DMS153 treated with DMSO at 0.1 percent for 48 hours (cell line): ENCODE measurements around the gene CABP1.
"Not testable (repeated sequence)": the region's sequence is repeated elsewhere in the genome, so short reads cannot be mapped to it uniquely, and the experiment has no call there.

Experiments
- DNase-seq: peaks from one replicate; lab custom pipeline; 2025; ENCODE audit not compliant: unreplicated experiment; lab: John Stamatoyannopoulos, UW

CABP1 gene

DNA sequence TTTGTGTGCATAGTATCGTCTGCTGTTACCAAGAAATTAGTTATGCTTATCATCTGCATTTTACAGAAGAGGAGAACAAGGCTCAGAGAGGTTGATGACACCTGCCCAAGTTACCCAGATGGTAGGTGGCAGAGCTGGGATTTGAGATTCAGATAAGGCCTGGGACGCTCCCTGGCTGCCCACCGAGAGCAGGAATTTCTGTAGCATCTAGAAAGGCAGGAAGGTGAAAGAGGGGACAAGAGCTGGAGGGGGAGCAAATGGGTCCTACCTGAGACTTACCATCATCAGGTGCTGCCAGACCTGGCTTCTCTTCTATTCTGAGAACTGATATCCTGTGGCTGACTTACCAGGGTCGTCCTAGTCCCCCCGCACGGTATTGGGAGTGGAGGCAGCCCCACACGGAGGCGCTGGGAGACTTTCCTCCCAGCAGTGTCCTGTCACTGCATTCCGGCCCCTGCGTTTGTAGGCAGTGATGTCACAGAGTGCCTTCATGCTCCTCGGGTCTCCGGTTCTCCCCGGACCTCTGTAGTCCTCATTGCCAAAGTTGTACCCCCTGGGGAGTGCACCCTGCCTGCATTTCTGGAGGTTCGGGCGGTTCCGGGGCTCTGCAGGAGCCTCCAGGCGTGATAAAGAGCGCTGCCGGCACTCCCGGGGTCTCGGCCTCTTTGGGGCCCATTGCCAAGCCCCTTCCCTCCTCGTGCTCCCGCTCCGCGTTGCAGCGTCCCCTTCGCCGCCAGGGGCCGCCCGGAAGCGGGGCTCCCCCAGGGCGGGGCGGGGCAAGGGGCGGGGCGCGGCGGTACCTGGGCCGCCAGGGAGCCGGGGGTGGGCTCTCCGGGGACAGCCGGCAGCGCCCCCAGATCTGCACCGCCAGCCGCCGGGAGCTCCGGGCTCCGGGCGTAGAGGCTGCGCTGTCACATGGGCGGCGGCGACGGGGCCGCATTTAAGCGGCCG, at the start of gene CABP1:
Gene CABP1 (plus strand): TSS at position 856 of the 951 bp plus-strand sequence. CDS start 60 bp downstream, at position 916.
- no peak for DNase-seq

DNA sequence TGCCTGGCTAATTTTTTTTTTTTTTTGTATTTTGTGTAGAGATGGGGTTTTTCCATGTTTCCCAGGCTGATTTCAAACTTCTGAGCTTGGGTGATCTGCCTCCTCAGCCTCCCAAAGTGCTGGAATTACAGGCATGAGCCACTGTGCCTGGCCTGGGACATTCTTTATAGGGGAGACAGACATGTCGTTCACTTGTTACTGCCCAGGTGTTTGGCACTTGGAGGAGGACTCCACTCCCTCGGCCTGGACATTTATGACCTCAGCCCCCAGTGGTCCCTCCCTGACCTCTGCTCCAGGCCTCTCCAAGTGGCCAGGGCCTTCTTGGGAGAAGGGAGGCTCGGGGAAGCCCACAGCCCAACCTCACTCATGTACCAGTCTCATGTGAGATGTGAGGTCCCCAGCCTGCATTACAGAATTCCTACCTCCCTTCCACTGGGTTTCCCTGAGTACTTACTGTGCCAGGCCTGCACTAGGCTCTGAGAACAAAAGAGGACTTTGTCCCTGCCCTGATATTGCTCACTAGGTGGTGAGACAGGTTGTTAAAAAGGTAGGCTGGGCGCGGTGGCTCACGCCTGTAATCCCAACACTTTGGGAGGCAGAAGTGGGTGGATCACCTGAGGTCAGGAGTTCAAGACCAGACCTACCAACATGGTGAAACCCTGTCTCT, 49.6 kb upstream of the CABP1 start:
- DNase-seq, result no peak

DNA sequence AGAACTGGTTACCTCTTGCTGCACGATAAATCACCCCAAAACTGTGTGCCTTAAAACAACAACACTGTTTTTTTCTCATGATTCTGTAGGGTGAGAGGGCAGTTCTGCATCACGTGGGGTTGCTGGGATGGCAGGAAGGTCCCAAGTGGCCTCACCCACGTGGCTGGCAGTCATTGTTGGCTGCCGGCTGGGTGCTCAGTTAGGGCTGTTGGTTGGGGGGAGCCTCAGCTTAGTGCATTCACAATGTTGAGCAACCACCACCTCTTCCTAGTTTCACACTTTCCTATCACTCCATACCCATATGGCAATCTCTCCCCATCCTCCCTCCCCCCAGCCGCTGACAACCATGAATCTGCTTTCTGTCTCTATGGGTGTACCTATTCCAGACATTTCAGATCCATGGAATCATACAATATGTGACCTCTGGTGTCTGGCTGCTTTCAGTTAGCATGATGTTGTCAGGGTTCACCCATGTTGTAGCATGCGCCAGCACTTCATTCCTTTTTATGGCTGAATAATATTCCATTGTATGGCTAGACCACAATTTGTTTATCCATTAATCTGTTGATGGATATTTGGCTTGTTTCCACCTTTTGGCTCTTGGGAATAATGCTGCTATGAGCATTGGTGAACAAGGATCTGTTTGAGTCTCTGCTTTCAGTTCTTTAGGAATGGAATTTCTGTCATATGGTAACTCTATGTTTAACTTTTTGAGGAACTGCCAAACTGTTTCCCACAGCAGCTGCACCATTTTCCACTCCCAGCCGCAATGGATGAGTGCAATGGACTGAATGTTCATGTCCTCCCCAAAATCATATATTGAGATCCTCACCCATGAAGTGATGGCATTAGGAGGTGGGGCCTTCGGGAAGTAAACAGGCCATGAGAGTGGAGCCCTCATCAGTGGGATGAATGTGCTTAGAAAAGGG, 48.0 kb upstream of the CABP1 start:
- DNase-seq, result no peak

DNA sequence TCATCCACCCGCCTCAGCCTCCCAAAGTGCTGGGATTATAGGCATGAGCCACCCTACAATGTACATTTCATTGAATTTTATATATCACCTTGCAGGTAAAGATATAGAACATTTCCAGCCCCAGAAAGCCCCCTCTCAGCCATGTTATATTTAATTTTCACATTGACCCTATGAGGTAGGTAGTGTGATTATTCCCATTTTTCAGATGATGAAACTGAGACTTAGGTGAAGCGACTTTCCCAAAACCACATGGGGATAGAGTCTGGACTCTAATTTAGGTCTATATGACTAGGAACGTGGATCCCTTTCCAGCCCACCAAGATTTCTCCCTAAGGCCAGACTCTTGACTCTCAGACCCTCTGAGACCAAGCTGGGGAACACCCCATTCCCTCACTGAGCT, 43.5 kb upstream of the CABP1 start:
- no peak for DNase-seq

DNA sequence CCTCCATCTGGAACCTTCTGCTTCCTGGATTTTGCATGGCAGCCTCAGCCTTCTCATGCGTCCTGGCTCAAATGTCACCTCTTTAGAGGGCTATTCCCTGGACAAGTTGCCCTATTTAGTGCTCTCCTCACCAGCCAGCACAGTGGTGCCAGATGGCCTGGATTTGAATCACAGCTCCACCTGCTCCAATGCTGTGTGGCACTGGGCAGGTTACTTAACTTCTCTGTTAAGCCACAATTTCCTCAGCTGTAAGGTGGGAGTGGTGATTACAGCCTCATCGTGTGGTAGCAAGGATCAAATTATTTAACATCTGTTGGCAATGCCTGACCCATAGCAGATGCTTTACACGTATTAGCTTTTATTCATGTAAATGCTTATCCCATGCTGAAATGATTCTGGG, 42.6 kb upstream of the CABP1 start:
- no peak for DNase-seq

DNA sequence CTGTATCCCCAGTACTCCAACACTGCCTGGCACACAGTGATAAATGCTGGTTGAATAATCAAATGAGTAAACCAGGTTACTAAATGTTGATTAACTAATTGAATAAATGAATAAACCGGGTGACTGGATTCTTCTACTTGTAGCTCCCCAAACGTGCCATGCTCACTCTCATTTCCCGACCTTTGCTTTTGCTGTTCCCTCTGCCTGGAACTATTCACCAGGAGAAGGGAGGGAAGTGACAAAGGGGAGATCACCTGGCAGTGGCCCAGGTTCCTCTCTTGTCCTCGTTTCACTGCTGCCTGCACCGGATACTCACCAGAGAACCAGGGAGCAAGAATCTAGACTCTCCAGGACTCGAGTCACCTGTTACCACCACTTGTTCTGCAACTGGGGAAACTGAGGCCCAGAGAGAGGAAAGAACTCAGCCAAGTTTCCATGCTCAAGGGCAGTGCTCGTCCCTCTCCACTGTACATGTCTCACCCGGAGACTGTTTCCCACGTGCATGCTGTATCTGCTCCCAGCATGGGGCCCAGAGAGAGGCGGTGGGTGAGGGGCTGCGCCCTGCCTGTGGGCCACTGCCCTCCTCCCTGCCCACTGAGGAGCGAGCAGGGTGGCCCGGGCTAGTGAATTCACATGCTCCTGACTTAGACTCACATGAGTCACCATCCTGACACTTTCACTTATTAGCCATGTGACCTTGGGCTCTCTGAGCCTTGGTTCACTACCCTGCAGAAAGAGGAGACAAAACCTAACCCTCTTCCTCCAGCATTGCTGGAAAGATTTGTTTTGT, 41.6 kb upstream of the CABP1 start:
- no peak for DNase-seq

DNA sequence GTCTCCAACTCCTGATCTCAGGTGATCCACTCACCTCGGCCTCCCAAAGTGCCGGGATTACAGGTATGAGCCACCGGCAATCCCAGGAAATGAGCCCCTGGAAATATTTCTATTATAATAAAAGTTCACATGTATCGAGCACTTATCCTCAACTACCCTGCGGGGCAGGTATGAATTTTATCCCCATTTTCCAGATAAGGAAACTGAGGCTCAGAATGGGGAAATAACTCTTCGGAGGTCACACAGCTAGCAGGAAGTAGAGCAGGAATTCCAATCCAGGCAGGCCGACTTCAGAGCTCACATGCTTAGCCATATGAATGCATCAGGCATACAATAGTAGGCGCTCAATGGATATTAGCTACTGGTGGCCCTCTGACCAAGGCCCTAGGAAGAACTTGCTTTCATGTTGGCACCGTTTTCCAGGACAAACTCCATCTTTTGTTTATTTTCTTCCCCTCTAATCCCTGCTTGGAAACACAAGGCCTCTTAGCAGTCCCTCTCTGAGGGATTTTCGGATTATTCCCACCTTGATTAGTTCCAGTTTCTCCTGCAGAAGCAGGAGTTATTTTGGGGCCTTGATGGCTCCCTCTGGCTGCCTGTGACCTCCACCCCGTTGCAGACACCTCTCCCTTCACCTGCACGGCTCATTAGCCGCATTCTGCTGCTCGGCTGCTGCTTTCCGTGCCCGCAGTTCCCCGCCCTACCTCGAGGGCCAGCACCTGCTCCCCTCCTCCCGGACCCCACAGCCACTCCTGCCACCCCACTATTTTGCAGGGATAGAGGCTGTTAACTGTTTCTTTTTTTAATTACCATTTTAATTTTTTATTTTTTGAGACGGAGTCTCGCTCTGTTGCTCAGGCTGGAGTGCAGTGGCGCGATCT, 40.5 kb upstream of the CABP1 start:
- DNase-seq, result no peak

DNA sequence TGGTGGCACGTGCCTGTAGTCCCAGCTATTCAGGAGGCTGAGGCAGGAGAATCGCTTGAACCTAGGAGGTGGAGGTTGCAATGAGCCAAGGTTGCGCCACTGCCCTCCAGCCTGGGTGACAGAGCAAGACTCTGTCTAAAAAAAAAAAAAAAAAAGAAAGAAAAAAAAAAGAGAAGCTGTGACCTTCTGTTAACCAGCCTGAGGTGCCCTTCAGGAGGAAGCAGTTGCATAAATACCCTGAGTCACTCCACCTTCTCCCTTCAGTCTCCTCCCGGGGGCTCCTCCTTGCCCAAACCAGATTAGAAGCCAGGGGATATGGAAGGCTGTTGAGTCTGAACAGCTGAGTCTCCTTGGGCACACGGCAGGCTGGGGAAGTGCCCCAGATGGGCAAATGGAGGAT, 38.0 kb upstream of the CABP1 start:
- DNase-seq, result not testable (repeated sequence)

DNA sequence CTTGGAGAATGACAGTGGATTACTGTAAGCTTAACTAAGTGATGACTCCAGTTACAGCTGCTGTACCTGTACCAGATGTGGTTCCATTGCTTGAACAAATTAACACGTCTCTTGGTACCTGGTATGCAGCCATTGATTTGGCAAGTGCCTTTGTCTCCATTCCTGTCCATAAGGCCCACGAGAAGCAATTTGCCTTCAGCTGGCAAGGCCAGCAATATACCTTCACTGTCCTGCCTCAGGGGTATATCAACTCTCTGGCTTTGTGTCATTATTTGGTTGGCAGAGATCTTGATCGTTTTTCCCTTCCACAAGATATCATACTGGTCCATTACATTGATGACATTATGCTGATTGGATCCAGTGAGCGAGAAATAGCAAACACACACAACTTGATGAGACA, 29.9 kb upstream of the CABP1 start:
- DNase-seq, result no peak

DNA sequence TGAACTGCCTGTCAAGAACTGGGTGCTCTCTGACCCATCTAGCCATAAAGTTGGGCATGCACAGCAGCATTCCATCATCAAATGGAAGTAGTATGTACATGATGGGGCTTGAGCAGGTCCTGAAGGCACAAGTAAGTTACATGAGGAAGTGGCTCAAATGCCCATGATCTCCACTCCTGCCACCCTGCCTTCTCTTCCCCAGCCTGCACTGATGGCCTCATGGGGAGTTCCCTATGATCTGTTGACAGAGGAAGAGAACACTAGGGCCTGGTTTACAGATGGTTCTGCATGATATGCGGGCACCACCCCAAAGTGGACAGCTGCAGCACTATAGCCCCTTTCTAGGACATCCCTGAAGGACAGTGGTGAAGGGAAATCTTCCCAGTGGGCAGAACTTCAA, 28.9 kb upstream of the CABP1 start:
- DNase-seq, result not testable (repeated sequence)

DNA sequence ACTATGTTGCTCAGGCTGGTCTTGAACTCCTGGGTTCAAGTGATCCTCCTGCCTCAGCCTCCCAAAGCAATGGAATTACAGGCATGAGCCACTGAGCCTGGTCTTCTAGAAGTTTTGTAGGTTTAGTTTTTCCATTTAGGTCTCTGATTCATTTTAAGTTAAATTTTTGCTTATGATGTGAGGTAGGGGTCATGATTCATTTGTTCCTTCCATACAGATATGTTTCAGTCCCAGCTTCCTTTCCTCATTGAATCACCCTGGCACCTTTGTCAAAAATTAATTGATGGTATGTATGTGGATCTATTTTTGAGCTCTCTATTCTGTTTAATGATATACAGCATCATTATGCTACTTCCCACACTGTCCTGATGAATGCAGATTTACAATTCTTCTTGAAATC, 25.6 kb upstream of the CABP1 start:
- DNase-seq, result no peak

DNA sequence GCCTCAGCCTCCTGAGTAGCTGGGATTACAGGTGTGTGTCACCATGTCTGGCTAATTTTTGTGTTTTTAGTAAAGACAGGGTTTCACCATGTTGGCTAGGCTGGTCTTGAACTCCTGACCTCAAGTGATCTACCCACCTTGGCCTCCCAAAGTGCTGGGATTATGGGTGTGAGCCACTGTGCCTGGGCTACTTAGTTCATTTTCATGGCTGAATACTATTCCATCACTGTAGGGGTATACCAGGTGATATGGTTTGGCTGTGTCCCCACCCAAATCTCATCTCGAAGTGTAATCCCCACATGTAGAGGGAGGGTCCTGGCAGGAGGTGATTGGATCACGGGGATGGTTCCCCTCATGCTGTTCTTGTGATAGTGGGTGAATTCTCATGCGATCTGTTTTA, 23.2 kb upstream of the CABP1 start:
- not testable (repeated sequence) for DNase-seq

DNA sequence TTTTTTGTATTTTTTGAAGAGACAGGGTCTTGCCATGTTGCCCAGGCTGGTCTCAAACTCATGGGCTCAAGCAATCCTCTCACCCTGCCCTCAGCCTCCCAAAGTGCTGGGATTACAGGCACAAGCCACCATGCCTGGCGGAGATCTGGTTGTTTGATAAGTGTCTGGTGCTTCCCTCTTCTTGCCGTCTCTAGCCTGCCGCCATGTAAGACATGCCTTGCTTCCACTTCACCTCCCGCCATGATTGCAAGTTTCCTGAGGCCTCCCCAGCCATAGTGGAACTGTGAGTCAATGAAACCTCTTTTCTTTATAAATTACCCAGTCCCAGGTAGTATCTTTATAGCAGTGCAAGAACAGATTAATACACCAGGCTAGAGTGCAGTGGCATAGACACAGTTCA, 22.7 kb upstream of the CABP1 start:
- not testable (repeated sequence) for DNase-seq

DNA sequence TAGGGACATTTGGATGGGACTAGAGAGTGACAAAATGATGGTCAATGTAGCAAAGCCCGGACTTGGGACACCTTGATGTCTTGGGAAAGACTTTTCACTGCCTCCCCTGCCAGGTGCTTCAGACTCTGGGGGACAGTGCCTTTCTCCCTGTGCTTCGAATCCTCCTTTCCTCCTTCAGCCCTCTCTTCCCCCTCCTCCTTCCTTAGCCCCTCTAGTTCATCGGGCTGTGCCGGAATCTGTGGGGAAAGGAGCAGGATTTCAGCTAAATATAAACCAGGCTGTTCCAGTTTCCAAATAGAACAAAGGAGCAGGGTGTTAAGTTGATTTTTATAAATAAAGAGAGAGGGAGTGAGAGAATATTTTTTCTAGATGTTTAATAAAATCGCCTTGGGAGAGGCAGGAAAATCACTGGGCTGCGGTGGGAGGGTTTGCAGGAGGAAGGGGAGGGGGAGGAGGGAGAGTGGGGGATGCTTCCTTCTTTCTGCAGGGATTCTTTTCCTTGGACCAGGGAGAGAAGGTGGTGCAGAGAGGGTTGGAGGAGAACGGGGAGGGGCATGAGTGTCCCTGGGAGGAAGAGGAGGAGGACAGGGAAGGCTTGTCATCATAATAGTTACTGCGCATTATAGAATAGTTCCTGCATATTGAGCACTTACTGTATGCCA, 21.3 kb upstream of the CABP1 start:
- no peak for DNase-seq

DNA sequence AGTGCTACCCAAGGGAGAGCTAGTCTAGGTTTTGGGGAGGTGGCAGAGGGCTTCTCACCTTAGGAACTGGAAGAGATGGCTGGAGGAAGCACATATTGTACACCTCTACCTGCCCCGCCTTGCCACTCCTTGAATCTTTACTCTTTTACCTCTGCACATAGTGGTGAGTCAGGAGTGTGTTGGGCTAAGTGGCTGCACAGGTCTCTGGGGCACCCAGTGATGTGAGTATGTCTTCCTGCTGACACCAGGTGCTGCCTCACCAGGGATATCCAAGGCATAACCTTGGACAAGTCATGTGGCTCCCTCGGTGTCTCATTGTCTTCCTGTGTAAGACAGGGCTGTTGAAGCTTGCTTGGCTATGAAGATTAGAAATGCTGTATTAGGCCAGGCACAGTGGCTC, 19.8 kb upstream of the CABP1 start:
- DNase-seq, result no peak

DNA sequence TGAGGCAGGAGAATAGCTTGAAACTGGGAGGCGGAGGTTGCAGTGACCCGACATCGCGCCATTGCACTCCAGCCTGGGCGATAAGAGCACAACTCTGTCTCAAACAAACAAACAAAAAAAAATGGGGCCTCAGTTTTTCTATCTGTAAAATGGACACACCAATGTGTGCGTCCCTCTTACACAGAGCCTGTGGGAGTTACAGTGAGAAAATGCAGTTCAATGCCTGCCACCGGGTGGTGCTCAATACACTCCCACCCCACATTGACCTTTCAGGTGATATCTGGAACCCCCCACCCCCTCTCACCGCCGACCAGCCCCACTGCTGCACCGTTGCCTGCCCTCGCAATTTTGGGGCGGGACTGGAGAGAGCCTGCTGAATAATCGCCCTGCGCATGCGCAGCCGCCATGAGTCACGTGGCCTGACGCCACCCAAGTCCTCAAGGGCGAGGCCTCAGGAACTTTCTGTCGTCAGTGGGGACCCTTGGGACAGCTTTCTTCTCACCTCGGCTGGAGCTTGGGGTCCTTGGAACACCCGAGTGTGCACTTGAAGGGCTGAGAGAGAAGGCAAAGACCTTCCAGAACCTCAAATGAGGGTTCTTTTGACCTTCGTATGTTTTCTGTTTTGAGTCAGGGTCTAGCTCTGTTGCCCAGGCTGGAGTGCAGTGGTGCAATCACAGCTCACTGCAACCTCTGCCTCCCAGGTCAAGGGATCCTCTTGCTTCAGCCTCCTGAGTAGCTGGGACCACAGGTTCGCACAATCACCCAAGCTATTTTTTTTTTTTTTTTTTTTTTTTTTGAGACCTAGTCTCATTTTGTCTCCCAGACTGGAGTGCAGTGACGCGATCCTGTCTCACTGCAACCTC, 14.6 kb upstream of the CABP1 start:
- no peak for DNase-seq

DNA sequence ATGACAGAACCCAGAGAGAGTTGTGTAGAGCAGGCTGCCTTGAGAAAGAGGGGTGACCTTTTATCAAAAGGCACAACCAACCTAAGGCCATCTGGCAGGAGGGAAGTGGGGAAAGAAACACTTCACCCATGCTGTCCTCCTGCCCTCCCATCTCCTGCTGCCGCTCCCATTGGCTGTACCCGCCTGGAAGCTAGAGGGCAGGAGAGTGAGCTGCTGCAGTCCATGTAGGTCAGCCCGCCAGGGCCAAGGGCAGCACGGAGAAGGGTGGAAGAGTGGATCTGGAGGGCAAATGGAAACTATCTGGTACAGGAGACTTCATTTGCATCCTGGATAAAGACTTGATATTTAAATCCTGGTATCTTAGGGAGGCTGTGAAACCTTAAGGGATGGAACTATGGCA, 11.5 kb upstream of the CABP1 start:
- no peak for DNase-seq
